Type B pancreatic cell (in vitro differentiated cells): ENCODE measurements around the gene GLYR1. TPM values are rescaled to one million over a fixed set of nuclear protein-coding genes. Genes with fewer than 3 reads are reported as not detected.
"Not testable (repeated sequence)": the region's sequence is repeated elsewhere in the genome, so short reads cannot be mapped to it uniquely, and the experiment has no call there.

Source experiments
- DNase-seq: peaks from one replicate; pipeline ENCODE4 v3.0.0; 2021; ENCODE audit warnings: mixed read lengths; ENCODE audit not compliant: unreplicated experiment; ENCODE audit errors: extremely low spot score
- H3K27ac Mint-ChIP-seq: 2 replicates; pipeline ENCODE4 v1.8.0; 2021; ENCODE audit warnings: mild to moderate bottlenecking, mixed read lengths
- H3K27me3 Mint-ChIP-seq: 2 replicates; pipeline ENCODE4 v1.8.0; 2021; ENCODE audit warnings: mixed read lengths
- H3K36me3 Mint-ChIP-seq: 2 replicates; pipeline ENCODE4 v1.8.0; 2021; ENCODE audit warnings: mixed read lengths
- H3K4me1 Mint-ChIP-seq: one replicate; pipeline ENCODE4 v1.8.0; 2021; ENCODE audit warnings: mixed read lengths; ENCODE audit not compliant: unreplicated experiment
- H3K4me3 Mint-ChIP-seq: 2 replicates; pipeline ENCODE4 v1.8.0; 2021; ENCODE audit warnings: mild to moderate bottlenecking, mixed read lengths
- H3K9me3 Mint-ChIP-seq: 2 replicates; pipeline ENCODE4 v1.8.0; 2021; ENCODE audit warnings: mixed read lengths
- total RNA-seq: library from RNA; stranded (reverse); gene quantifications from 2 replicates; pipeline ENCODE4 v1.2.1, GENCODE V29; 2021; ENCODE audit warnings: low replicate concordance
- TF ChIP-seq, protein P1 (sequence below): fragments of 200-600 bp; sonication (generic); conservative IDR thresholded peaks from 2 replicates; pipeline ENCODE4 v1.5.0; 2021; ENCODE audit warnings: antibody characterized with exemption, mild to moderate bottlenecking

The GLYR1 gene
- total RNA-seq, 1 donor from 2014 or later, result 120 TPM

GRCh38 chr16:4785758-4786433, 61.2 kb downstream of the GLYR1 start:
- TF ChIP-seq, protein P1, sequence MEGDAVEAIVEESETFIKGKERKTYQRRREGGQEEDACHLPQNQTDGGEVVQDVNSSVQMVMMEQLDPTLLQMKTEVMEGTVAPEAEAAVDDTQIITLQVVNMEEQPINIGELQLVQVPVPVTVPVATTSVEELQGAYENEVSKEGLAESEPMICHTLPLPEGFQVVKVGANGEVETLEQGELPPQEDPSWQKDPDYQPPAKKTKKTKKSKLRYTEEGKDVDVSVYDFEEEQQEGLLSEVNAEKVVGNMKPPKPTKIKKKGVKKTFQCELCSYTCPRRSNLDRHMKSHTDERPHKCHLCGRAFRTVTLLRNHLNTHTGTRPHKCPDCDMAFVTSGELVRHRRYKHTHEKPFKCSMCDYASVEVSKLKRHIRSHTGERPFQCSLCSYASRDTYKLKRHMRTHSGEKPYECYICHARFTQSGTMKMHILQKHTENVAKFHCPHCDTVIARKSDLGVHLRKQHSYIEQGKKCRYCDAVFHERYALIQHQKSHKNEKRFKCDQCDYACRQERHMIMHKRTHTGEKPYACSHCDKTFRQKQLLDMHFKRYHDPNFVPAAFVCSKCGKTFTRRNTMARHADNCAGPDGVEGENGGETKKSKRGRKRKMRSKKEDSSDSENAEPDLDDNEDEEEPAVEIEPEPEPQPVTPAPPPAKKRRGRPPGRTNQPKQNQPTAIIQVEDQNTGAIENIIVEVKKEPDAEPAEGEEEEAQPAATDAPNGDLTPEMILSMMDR, result no peak
- Mint-ChIP-seq H3K27me3 (no peaks in the 10 kb centered on the region), H3K9me3 (no peaks in the 10 kb centered on the region), H3K4me1 (no peaks in the 10 kb centered on the region), H3K36me3 (no peaks in the 10 kb centered on the region), H3K4me3 (no peak overlapping the region), H3K27ac (peak overlapping the region; percentile 29)
- no peak for DNase-seq

- not testable (repeated sequence) for H3K4me1 Mint-ChIP-seq, H3K27ac Mint-ChIP-seq, DNase-seq, H3K36me3 Mint-ChIP-seq, H3K27me3 Mint-ChIP-seq, H3K4me3 Mint-ChIP-seq, H3K9me3 Mint-ChIP-seq
Measured at GRCh38 chr16:4784444-4784987, 62.6 kb downstream of the GLYR1 start.

- Mint-ChIP-seq H3K27me3 (no peaks in the 10 kb centered on the region), H3K4me1 (no peaks in the 10 kb centered on the region), H3K4me3 (no peak overlapping the region), H3K9me3 (no peaks in the 10 kb centered on the region), H3K27ac (no peak overlapping the region), H3K36me3 (no peaks in the 10 kb centered on the region)
- TF ChIP-seq, protein P1, result no peak
- DNase-seq, result no peak
Measured at GRCh38 chr16:4783951-4784336, 63.1 kb downstream of the GLYR1 start.

DNA sequence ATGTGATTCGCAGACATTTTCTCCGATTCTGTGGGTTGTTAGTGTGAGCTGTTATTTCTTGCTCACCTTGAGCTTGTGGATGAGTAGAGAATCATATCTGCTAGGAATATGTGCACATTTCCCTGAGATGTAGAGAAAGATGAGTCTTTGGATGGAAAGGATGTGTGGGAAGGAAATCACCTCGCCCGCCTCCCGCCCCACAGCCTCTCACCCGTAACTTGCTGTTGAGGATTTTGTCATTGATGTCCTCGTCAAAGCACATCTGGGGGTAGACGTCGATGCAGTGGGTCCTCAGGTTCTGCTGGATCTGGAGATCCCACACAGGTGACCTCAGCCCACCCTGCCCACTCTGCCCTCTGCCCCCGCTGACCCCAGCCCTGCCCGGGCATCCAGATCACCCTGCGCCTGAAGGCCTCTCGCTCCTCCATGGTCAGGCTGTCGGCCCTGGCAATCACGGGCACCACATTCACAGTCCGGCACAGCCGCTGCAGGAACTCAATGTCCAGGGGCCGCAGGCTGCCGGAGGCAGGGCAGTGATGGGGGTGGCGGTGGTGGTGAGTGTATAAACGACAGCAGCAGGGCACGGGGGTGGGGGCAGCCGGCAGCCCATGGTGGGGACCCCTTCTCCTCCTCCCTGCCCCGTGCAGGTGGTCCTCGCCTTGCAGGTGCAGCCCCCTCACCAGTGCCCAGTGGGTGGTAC, 63.7 kb downstream of the GLYR1 start:
- TF ChIP-seq, protein P1, result no peak
- H3K27me3 Mint-ChIP-seq, result no peaks in the 10 kb centered on the region
- DNase-seq, result no peak
- no peaks in the 10 kb centered on the region for H3K4me1 Mint-ChIP-seq
- H3K36me3 Mint-ChIP-seq, result no peaks in the 10 kb centered on the region
- H3K4me3 Mint-ChIP-seq, result no peak overlapping the region
- no peaks in the 10 kb centered on the region for H3K9me3 Mint-ChIP-seq
- no peak overlapping the region for H3K27ac Mint-ChIP-seq

DNA sequence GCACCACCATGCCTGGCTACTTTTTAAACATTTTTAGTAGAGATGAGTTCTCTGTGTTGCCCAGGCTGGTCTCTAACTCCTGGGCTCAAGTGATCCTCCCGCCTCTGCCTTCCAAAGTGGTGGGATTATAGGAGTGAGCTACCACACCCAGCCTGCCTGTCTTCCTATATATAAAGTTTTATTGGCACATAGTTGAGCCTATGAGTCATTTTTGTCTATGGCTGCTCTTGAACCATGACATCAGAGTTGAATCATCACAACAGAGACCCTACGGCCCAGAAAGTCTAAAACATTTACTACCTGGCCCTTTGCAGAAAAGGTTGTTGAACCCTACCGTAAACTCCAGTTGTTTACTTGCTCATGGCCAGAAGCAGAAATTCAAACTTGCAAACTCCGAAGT, 66.9 kb downstream of the GLYR1 start:
- TF ChIP-seq, protein P1, result no peak
- no peak for DNase-seq
- Mint-ChIP-seq H3K9me3 (no peaks in the 10 kb centered on the region), H3K27me3 (no peaks in the 10 kb centered on the region), H3K4me1 (no peaks in the 10 kb centered on the region), H3K36me3 (no peaks in the 10 kb centered on the region), H3K4me3 (no peak overlapping the region), H3K27ac (no peak overlapping the region)

DNA sequence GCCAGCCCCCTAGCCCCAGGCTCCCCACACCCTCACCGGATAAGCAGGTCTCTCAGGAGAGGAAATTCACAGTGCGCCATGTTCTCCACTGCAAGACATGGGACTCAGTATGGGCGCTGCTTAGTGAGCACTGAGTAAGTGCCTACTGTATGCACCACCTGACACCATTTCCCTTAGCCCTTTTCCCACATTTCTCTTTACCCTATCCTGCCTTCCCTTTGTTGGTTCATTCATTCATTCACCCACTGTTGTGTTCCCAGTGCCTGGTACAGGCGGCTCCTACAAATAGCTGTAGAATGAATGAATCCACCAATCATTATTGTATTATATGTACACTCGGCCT, 69.1 kb downstream of the GLYR1 start:
- Mint-ChIP-seq H3K27ac (no peak overlapping the region), H3K4me3 (no peak overlapping the region), H3K4me1 (no peaks in the 10 kb centered on the region), H3K9me3 (no peaks in the 10 kb centered on the region), H3K36me3 (no peaks in the 10 kb centered on the region), H3K27me3 (no peaks in the 10 kb centered on the region)
- TF ChIP-seq, protein P1, result no peak
- no peak for DNase-seq
